ENCODE measurements around the gene UBE2J2.

Gene UBE2J2

DNA sequence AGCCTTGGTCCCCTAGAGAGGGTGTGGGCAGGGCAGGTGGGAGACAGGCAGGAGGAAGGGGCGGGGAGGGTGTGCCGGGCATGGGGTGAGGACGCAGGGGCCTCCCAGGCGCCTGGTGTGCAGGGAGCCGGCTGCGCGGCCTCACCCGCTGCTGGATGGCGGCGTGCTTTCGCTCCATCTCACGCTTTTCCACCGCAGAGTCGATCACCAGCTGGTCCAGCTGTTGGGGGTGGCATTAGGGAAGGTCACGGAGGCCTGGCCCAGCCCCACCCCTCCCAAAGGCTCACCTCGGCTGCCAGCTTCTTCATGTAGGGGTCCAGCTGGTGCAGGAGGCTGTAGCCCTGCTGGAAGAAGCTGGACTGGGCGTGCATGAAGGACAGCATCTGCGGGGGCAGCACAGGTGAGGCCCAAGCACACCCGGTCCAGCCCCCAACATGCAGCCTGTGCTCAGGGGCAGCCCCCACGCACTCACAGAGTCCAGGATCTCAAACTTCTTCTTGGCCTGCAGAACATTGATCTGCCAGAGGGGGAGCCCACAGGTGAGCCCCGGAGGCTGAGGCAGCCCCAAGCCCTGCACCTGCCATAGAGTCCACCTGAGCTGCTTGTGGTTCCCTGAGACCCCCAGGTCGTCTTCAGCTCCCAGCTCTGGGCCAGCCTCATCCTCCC lies 26.2 kb upstream of the UBE2J2 start:
- TF ChIP-seq ZNF565 (CRISPR knock-in tag; conservative IDR thresholded peaks at IDR 0.05; ENCODE audit: low read depth) = no peak
- TF ChIP-seq, protein P1, sequence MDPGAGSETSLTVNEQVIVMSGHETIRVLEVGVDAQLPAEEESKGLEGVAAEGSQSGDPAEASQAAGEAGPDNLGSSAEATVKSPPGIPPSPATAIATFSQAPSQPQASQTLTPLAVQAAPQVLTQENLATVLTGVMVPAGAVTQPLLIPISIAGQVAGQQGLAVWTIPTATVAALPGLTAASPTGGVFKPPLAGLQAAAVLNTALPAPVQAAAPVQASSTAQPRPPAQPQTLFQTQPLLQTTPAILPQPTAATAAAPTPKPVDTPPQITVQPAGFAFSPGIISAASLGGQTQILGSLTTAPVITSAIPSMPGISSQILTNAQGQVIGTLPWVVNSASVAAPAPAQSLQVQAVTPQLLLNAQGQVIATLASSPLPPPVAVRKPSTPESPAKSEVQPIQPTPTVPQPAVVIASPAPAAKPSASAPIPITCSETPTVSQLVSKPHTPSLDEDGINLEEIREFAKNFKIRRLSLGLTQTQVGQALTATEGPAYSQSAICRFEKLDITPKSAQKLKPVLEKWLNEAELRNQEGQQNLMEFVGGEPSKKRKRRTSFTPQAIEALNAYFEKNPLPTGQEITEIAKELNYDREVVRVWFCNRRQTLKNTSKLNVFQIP (CRISPR knock-in tag; IDR thresholded peaks at IDR 0.05; ENCODE audit: borderline replicate concordance, low read depth) = no peak
- TF ChIP-seq, protein P2, sequence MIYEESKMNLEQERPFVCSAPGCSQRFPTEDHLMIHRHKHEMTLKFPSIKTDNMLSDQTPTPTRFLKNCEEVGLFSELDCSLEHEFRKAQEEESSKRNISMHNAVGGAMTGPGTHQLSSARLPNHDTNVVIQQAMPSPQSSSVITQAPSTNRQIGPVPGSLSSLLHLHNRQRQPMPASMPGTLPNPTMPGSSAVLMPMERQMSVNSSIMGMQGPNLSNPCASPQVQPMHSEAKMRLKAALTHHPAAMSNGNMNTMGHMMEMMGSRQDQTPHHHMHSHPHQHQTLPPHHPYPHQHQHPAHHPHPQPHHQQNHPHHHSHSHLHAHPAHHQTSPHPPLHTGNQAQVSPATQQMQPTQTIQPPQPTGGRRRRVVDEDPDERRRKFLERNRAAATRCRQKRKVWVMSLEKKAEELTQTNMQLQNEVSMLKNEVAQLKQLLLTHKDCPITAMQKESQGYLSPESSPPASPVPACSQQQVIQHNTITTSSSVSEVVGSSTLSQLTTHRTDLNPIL (CRISPR knock-in tag; IDR thresholded peaks at IDR 0.05; ENCODE audit: low read depth) = no peak
- no peak for TF ChIP-seq ZFP30 (CRISPR knock-in tag; IDR thresholded peaks at IDR 0.05)
- TF ChIP-seq, protein P3, sequence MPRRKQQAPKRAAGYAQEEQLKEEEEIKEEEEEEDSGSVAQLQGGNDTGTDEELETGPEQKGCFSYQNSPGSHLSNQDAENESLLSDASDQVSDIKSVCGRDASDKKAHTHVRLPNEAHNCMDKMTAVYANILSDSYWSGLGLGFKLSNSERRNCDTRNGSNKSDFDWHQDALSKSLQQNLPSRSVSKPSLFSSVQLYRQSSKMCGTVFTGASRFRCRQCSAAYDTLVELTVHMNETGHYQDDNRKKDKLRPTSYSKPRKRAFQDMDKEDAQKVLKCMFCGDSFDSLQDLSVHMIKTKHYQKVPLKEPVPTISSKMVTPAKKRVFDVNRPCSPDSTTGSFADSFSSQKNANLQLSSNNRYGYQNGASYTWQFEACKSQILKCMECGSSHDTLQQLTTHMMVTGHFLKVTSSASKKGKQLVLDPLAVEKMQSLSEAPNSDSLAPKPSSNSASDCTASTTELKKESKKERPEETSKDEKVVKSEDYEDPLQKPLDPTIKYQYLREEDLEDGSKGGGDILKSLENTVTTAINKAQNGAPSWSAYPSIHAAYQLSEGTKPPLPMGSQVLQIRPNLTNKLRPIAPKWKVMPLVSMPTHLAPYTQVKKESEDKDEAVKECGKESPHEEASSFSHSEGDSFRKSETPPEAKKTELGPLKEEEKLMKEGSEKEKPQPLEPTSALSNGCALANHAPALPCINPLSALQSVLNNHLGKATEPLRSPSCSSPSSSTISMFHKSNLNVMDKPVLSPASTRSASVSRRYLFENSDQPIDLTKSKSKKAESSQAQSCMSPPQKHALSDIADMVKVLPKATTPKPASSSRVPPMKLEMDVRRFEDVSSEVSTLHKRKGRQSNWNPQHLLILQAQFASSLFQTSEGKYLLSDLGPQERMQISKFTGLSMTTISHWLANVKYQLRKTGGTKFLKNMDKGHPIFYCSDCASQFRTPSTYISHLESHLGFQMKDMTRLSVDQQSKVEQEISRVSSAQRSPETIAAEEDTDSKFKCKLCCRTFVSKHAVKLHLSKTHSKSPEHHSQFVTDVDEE (CRISPR knock-in tag; IDR thresholded peaks at IDR 0.05) = no peak
- ATAC-seq = no peak

DNA sequence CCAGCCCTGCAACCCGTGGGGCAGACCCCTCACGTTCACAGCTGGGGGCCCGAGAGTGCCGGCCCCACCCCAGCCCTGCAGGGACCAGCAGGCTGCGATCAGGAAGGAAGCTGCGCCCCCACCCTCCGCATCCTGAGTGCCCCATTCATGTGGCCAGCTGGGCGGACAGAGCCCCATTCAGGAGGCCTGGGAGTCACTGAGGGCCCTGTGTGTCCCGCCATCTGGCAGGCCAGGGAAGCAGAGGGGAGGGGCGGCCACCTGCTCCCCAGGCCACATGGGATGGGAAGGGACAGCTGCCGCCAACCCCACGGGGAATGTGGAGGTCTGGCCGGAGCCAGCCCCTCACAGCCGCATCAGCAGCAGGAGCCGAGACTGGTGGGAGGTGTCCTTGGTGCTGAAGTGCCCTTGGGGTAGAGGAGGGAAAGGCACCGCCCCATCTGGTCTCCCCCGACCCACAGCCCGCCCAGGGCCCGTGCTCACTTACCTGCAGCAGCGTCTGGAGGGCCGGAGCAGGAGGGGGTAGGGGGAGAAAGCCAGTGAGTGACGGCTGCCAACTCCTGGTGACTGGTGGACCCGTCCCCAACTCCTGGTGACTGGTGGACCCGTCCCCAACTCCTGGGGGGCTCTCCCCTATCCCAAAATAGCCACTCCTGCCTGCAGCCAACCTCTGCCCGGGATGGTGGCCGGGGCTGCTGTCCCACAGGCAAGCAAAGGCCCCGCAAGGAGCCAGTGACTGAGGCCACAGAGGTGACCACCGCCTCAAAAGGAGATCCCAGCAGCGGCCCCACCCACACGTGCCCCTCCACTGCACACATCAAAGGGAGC lies 25.4 kb upstream of the UBE2J2 start:
- 0 out of 3 replicates have a peak, but pooled peaks have one; percentile 11 for ATAC-seq
- no peak for TF ChIP-seq ZC3H10 (CRISPR knock-in tag; IDR thresholded peaks at IDR 0.05)
- no peak for TF ChIP-seq ZNF70 (CRISPR knock-in tag; IDR thresholded peaks at IDR 0.05)
- TF ChIP-seq OSR1 (CRISPR knock-in tag; IDR thresholded peaks at IDR 0.05) = no peak
- TF ChIP-seq RARB (CRISPR knock-in tag; IDR thresholded peaks at IDR 0.05) = no peak
- no peak for TF ChIP-seq ZNF8 (CRISPR knock-in tag; IDR thresholded peaks at IDR 0.05)
- TF ChIP-seq, protein P3 (CRISPR knock-in tag; IDR thresholded peaks at IDR 0.05) = no peak
- no peak for TF ChIP-seq GLIS3 (CRISPR knock-in tag; IDR thresholded peaks at IDR 0.05)
- TF ChIP-seq ZFP3 (CRISPR knock-in tag; IDR thresholded peaks at IDR 0.05) = no peak
- TF ChIP-seq, protein P2 (CRISPR knock-in tag; IDR thresholded peaks at IDR 0.05; ENCODE audit: low read depth) = no peak
- TF ChIP-seq TCF4 (CRISPR knock-in tag; IDR thresholded peaks at IDR 0.05; ENCODE audit: borderline replicate concordance) = no peak
- TF ChIP-seq SNAI2 (CRISPR knock-in tag; IDR thresholded peaks at IDR 0.05) = no peak
- TF ChIP-seq PPARA (CRISPR knock-in tag; IDR thresholded peaks at IDR 0.05; ENCODE audit: borderline replicate concordance) = no peak
- no peak for TF ChIP-seq TOX (CRISPR knock-in tag; IDR thresholded peaks at IDR 0.05; ENCODE audit: borderline replicate concordance)
- no peak for TF ChIP-seq ZNF565 (CRISPR knock-in tag; conservative IDR thresholded peaks at IDR 0.05; ENCODE audit: low read depth)
- TF ChIP-seq ARNTL (CRISPR knock-in tag; IDR thresholded peaks at IDR 0.05; ENCODE audit: borderline replicate concordance, low read depth) = no peak
- no peak for TF ChIP-seq ISL1 (CRISPR knock-in tag; IDR thresholded peaks at IDR 0.05)
- TF ChIP-seq, protein P1 (CRISPR knock-in tag; IDR thresholded peaks at IDR 0.05; ENCODE audit: borderline replicate concordance, low read depth) = no peak
- TF ChIP-seq CSDC2 (CRISPR knock-in tag; IDR thresholded peaks at IDR 0.05) = no peak

Measured in SK-N-SH treated with all-trans-retinoic acid at 6 μM for 48 hours (cell line).